H1 (cell line): ENCODE data around the gene DCP1B.

Source experiments
- CBX5 ChIP-seq: fragments of 300-800, 300-1000 bp; sonication (generic); IDR thresholded peaks from 2 replicates; pipeline ENCODE4 v1.7.1; 2016; ENCODE audit warnings: antibody characterized with exemption, low read length, low read depth
- CEBPB ChIP-seq: IDR thresholded peaks from 2 replicates; pipeline ENCODE4 v1.6.1; 2012; ENCODE audit warnings: low read depth, low read length
- CHD1 ChIP-seq: IDR thresholded peaks from 2 replicates; pipeline ENCODE4 v1.6.1; 2012; ENCODE audit warnings: low read depth, low read length, improper control_type of control experiment
- CHD2 ChIP-seq: IDR thresholded peaks from 2 replicates; pipeline ENCODE4 v1.6.1; 2012; ENCODE audit warnings: low read length, improper control_type of control experiment
- CHD7 ChIP-seq: fragments of 300-600 bp; sonication (generic); IDR thresholded peaks from 2 replicates; pipeline ENCODE4 v1.7.1; 2012; ENCODE audit warnings: low read length, moderate library complexity, mild to moderate bottlenecking, inconsistent platforms; ENCODE audit not compliant: insufficient replicate concordance
- EP300 ChIP-seq, 2 experiments: IDR thresholded peaks; 1 replicate in 1 of 2; 2 replicates in 1 of 2; pipeline ENCODE4 v1.6.1; 2011 to 2012; ENCODE audit warnings: low read depth in 2 of 2, low read length in 2 of 2, mild to moderate bottlenecking in 2 of 2, borderline replicate concordance in 1 of 2, inconsistent platforms in 1 of 2, moderate library complexity in 1 of 2
- FOSL1 ChIP-seq: IDR thresholded peaks from 2 replicates; pipeline ENCODE4 v1.6.1; 2011; ENCODE audit warnings: mild to moderate bottlenecking, low read depth, low read length, moderate library complexity; ENCODE audit not compliant: insufficient read depth
- JUND ChIP-seq: IDR thresholded peaks from 2 replicates; pipeline ENCODE4 v1.6.1; 2011; ENCODE audit warnings: mild to moderate bottlenecking, improper control_type of control experiment, low read length
- RFX5 ChIP-seq: IDR thresholded peaks from 2 replicates; pipeline ENCODE4 v1.6.1; 2011; ENCODE audit warnings: low read depth, low read length, improper control_type of control experiment, borderline replicate concordance
- SP1 ChIP-seq: IDR thresholded peaks from 2 replicates; pipeline ENCODE4 v1.6.1; 2011; ENCODE audit warnings: low read depth, low read length
- TAF1 ChIP-seq: IDR thresholded peaks from 2 replicates; pipeline ENCODE4 v1.6.1; 2011; ENCODE audit warnings: mild to moderate bottlenecking, low read depth, low read length
- TF ChIP-seq, protein P1 (sequence below), 3 experiments: IDR thresholded peaks; 1 replicate in 2 of 3; 2 replicates in 1 of 3; pipeline versions ENCODE4 v1.5.1 to v1.6.1; 2011; ENCODE audit warnings: low read length in 3 of 3, mild to moderate bottlenecking in 3 of 3, inconsistent platforms in 2 of 3, low read depth in 1 of 3, moderate library complexity in 1 of 3; ENCODE audit not compliant: insufficient read depth in 1 of 3; ENCODE audit errors: control extremely low read depth in 1 of 3

DNA sequence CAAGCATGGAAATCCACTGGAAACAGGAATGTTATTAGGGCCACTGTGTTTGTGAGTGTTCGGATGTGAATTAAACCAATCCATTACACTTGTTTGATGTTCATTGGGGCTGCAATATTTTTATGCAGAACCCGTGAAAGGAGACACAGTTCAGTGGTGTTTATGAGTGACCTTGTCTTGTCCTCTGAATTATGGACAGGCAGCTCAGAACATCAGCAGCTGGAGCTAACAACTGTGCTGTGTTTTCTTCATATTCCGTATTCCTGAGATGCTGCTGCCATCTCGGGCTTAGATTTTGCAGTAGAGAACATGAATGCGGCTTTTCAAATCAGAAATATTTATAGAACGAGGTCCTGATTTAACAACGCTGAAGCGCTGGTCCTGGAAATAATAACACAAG lies 28.2 kb upstream of the DCP1B start:
- TF ChIP-seq FOSL1 (no peak), CHD7 (no peak), TAF1 (no peak), CHD1 (no peak), CEBPB (no peak), EP300 (IDR thresholded peaks at IDR 0.05; ENCODE audit: borderline replicate concordance in 1 of 2, low read depth in 2 of 2, low read length in 2 of 2) (no peak), JUND (no peak), RFX5 (no peak), SP1 (no peak), CBX5 (no peak), CHD2 (no peak)
- TF ChIP-seq, protein P1, sequence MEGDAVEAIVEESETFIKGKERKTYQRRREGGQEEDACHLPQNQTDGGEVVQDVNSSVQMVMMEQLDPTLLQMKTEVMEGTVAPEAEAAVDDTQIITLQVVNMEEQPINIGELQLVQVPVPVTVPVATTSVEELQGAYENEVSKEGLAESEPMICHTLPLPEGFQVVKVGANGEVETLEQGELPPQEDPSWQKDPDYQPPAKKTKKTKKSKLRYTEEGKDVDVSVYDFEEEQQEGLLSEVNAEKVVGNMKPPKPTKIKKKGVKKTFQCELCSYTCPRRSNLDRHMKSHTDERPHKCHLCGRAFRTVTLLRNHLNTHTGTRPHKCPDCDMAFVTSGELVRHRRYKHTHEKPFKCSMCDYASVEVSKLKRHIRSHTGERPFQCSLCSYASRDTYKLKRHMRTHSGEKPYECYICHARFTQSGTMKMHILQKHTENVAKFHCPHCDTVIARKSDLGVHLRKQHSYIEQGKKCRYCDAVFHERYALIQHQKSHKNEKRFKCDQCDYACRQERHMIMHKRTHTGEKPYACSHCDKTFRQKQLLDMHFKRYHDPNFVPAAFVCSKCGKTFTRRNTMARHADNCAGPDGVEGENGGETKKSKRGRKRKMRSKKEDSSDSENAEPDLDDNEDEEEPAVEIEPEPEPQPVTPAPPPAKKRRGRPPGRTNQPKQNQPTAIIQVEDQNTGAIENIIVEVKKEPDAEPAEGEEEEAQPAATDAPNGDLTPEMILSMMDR (IDR thresholded peaks at IDR 0.05; ENCODE audit: control extremely low read depth in 1 of 3, insufficient read depth in 1 of 3, low read depth in 1 of 3, low read length in 3 of 3) = no peak
